ENCODE data around the gene MARCHF9.
"Not testable (repeated sequence)": the region's sequence is repeated elsewhere in the genome, so short reads cannot be mapped to it uniquely, and the experiment has no call there.

MARCHF9 gene, protein sequence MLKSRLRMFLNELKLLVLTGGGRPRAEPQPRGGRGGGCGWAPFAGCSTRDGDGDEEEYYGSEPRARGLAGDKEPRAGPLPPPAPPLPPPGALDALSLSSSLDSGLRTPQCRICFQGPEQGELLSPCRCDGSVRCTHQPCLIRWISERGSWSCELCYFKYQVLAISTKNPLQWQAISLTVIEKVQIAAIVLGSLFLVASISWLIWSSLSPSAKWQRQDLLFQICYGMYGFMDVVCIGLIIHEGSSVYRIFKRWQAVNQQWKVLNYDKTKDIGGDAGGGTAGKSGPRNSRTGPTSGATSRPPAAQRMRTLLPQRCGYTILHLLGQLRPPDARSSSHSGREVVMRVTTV
- 29.4 to 46.5 (median 36.9) reads per million in 4 donors for total RNA-seq

DNA sequence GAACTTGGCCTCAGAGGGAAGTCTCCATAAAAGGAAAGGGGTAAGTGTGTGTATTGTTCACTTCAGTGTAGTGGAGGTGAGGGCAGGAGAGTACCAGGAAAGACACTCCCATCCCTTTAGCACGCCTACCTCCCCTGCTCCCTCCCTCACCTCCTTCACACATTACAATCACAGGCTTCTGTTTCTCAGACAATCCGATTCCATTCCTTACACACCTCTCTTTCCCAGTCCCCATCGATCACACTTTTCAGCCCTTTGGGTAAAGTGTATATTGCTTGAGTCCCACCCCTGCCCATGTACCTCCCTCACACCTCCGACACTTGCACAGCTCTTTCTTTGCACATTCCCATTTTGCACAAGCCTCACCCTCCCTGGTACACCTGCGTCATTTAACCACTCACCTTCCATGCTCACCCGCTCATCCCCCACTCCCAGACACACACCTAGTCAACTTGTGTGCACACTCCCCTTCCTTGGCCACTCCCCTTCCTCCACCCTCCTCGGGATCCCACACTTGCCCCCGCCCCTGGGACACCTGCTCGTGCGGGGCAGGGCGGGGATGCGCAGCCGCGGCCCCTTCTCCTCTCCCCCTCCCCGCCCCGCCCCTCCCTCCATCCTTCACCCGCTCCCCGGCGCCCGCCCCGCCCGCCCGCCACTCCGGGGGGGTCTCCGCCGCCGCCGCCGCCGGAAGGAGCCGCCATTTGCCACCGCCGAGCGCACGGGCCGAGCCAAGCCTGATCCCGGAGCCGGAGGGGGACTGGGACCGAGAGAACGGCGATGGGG lies at the start of gene MARCHF9:
Gene MARCHF9 (plus strand): TSS at position 693 of the 783 bp plus-strand sequence. CDS start 426 bp downstream, outside the sequence.
- peak; percentile 79 to 88 (median 84) for DNase-seq

DNA sequence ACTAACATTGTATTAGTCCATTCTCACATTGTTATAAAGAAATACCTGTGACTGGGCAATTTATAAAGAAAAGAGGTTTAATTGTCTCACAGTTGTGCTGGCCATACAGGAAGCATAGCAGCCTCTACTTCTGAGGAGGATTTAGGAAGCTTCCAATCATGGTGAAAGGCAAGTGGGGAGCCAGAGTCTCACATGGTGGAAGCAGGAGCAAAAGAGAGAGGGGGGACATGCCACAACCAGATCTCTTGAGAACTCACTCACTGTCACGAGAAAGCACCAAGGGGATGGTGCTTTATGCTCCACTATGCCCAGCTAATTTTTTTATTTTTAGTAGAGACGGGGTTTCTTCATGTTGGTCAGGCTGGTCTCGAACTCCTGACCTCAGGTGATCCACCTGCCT lies 47.7 kb upstream of the MARCHF9 start:
- DNase-seq, result no peak

DNA sequence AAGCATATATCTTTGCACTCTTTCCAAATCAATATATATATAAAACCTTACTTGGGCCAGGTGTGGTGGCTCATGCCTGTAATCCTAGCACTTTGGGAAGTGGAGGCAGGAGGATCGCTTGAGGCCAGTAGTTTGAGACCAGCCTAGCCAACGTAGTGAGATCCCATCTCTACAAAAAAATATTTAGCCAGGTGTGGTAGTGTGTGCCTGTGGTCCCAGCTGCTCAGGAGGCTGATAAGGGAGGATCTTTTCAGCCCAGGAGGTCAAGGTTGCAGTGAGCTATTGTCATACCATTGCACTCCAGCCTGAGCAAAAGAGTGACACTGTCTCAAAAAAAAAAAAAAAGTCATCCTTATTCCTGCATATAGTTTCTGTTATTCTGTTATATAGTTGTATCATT lies 46.6 kb upstream of the MARCHF9 start:
- no peak for DNase-seq

DNA sequence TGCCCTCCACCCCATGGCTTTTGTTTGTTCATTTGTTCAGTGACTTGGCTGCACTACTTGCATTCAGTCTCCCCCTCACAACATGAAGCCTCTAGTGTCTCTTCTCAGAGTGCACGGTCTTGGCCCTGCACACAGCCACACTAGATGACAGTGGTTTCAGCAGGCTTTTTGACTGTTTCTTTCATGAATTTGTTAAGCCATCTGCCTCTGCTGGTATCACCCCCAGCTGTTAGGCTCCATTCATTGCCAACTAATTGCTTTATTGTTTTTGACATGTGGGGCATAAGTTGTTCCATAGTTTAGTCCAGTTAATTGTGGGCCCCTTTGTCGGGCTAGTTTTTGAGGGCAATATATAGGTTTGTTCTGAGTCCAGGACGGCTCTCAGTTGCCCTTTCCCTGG lies 42.2 kb upstream of the MARCHF9 start:
- DNase-seq, result no peak

DNA sequence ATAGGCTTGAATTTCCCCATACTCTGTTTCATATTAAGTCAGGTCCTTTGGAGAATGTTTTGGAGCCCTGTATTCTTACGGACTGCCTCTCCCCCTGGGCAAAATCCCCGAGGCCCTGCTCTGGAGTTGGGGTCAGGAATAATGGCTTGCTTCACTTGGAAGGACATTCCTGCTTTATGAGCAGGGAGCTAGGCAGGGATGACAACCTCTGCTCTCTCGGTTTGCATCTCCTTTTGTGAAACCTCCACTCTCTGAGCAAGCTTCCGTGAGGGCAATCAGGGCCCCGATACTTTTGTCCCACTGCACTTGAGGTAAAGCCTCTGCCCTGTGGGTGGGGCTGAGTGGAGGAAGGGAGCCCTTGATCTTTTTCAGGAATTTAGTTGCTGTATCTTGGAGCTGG lies 41.7 kb upstream of the MARCHF9 start:
- DNase-seq, result no peak

DNA sequence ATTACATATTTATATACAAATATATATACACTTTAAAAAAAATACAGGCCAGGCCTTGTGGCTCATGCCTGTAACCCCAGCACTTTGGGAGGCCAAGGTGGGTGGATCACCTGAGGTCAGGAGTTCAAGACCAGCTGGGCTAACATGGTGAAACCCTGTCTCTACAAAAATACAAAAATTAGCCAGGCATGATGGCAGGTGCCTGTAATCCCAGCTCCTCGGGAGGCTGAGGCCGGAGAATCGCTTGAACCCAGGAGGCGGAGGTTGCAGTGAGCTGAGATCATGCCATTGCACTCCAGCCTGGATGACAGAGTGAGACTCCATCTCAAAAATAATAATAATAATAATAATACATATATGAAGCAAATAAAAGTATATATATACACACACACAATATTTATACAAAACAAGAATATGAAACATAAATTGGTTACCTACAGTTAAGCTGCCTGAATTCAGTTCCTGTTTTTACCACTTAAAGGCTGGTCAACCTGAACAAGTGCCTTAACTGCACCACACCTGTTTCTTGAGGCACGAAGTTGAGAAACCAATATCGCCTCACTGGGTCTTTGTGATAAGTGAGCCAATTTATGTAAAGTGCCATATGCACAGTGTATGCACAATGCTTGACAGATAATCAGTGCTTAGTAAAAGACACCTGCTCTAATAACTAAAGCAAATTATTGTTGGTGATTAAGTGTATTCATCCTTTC lies 39.7 kb upstream of the MARCHF9 start:
- DNase-seq, result not testable (repeated sequence)

DNA sequence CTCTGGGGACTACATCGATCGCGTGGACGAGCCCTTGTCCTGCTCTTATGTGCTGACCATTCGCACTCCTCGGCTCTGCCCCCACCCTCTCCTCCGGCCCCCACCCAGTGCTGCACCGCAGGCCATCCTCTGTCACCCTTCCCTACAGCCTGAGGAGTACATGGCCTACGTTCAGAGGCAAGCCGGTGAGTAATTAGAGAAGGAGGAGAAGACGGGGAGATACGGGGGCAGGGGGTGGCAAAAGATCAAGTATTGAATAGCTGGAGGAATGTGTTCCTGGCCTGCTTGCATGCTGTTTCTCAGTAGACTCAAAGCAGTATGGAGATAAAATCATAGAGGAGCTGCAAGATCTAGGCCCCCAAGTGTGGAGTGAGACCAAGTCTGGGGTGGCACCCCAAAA lies 39.1 kb upstream of the MARCHF9 start:
- DNase-seq, result no peak

DNA sequence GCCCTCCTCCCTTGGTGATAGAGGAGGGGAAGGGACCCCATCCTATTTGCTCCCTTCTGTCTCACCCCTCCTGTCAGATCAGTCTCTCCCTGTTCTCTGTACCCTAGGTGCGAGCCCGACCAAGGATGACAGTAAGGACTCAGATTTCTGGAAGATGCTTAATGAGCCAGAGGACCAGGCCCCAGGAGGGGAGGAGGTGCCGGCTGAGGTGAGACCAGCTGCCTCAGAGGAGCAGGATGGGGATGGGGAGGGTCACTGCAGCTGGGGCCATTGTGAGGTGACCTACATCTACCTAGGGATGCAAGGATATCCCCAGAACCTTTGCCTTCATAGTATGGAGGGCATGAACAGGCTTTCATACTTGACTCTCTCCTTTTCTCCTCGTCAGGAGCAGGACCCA lies 38.6 kb upstream of the MARCHF9 start:
- DNase-seq, result no peak

DNA sequence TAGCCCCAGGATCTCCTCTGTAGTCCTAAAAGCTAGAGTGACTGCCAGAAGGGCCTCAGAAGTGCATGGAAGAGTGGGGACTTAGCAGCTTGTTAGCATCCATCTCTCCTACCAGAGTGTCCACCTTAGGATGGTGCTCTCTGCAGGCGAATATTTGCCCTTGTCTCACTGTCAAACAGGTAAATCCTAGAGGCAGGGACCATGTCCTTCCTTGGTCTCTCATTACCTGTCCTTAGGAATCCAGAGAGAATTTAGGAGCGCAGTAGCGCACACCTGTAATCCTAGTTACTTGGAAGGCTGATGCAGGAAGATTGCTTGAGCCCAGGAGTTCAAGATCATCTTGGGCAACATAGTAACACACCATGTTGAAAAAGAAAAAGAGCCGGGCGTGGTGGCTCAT lies 37.8 kb upstream of the MARCHF9 start:
- no peak for DNase-seq

DNA sequence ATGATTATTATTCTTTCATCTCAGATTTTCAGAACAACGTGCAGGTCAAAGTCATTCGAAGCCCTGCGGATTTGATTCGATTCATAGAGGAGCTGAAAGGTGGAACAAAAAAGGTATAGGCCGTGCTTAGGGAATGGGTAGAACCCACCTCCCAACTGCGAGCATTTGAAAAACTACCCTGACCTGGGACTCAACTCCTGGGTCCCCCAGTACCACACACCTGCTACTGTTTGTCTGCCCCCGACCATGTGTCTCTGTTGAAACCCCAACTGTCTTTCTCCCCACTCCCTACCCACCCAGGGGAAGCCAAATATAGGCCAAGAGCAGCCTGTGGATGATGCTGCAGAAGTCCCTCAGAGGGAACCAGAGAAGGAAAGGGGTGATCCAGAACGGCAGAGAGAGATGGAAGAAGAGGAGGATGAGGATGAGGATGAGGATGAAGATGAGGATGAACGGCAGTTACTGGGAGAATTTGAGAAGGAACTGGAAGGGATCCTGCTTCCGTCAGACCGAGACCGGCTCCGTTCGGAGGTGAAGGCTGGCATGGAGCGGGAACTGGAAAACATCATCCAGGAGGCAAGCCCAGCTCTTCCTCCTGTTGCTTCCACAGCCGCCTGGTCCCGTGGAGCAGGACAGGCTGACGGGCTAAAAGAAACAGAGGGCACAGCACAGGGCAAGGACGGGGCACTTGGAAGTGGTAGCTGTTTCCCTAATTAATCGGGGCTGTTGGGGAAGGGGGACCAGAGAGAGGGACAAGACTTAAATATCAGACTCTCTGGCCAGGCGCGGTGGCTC lies 36.9 kb upstream of the MARCHF9 start:
- no peak for DNase-seq

DNA sequence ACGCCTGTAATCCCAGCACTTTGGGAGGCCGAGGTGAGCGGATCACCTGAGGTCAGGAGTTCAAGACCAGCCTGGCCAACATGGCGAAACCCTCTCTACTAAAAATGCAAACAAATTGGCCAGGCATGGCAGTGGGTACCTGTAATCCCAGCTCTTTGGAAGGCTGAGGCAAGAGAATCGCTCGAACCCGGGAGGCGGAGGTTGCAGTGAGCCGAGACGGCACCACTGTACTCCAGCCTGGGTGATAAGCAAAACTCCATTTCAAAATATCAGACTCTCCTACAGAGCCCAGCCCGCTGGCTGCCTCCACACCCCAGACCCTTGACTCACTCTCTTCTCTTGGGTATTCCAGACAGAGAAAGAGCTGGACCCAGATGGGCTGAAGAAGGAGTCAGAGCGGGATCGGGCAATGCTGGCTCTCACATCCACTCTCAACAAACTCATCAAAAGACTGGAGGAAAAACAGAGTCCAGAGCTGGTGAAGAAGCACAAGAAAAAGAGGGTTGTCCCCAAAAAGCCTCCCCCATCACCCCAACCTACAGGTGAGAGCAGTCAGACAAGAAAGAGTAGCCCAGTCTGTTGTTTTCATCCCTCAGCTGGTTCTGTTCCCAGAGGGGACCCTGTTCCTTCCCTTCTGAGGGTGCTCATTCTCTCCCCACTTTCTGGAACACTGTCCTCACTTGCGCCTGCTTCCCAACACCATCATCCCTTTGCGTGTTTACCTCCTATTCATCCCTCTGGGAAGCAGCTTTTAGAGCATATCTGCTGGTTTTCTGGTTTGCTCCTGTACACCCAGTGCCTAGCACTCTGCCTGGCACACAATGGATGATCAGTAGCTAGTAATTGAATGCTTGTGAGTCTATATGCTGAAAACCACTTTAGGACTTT lies 36.0 kb upstream of the MARCHF9 start:
- no peak for DNase-seq

DNA sequence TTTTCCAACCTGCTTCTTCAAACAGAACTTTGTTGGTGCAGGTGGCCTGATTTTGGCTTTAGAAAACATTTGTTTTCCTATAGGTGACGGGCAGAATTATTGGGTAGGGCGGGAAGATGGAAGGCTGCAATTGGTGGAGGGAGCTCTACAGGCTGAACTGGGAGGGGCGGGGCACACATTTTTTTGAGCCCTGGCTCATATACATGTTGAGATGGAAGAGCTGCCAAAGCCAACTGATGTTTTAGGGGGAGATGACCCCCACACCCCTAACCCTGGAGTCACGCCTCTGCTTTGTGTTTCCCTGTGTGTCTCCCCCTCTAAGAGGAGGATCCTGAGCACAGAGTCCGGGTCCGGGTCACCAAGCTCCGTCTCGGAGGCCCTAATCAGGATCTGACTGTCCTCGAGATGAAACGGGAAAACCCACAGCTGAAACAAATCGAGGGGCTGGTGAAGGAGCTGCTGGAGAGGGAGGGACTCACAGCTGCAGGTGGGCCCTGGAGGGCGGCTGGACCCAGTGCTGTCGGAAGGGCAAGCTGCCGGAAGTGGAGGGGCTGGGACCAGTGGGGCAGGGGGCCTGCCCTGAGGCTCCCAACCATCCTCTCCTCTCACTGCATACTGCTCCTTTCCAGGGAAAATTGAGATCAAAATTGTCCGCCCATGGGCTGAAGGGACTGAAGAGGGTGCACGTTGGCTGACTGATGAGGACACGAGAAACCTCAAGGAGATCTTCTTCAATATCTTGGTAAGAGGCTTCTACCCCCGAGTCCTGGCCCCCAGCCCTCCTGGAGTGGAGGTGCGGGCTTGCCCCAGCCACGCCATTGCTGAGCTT lies 34.9 kb upstream of the MARCHF9 start:
- DNase-seq, result no peak

DNA sequence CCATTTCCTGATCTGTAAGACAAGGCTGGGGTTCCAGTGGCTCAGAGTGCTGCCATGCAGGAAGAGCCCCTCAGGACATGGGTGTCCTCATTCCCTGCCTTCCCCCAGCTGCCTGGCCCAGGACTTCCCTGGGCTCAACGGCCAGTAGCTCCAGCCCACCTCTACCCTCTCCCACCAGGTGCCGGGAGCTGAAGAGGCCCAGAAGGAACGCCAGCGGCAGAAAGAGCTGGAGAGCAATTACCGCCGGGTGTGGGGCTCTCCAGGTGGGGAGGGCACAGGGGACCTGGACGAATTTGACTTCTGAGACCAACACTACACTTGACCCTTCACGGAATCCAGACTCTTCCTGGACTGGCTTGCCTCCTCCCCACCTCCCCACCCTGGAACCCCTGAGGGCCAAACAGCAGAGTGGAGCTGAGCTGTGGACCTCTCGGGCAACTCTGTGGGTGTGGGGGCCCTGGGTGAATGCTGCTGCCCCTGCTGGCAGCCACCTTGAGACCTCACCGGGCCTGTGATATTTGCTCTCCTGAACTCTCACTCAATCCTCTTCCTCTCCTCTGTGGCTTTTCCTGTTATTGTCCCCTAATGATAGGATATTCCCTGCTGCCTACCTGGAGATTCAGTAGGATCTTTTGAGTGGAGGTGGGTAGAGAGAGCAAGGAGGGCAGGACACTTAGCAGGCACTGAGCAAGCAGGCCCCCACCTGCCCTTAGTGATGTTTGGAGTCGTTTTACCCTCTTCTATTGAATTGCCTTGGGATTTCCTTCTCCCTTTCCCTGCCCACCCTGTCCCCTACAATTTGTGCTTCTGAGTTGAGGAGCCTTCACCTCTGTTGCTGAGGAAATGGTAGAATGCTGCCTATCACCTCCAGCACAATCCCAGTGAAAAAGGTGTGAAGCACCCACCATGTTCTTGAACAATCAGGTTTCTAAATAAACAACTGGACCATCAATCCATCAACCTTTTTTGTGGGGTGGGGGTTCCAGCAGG lies 34.0 kb upstream of the MARCHF9 start:
- DNase-seq, result no peak

DNA sequence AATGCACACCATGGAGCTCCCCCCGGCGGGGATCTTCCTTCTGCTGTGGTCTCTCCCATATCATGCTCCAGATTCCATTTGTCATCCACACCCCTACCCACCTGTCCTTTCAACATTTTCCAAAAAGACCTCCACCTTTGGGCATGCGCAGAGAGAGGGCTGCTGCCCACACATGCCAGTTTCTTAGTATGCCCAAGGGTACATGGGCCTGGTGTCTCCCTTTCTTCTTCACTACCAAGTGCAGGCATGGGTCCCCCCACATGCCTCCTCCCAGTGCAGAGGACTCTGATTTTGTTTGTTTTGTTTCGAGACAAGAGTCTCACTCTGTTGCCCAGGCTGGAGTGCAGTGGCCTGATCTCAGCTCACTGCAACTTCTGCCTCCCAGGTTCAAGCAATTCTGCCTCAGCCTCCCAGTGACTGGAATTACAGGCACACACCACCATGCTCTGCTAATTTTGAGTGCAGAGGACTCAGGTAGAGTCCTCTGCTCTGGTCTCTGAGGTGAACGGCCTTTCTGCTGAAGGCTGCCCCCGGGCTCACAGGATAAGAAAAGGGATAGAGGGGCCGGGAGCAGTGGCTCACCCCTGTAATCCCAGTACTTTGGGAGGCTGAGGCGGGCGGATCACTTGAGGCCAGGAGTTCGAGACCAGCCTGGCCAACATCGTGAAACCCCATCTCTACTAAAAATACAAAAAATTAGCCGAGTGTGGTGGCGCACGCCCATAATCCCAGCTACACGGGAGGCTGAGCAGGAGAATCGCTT lies 32.9 kb upstream of the MARCHF9 start:
- DNase-seq, result not testable (repeated sequence)

DNA sequence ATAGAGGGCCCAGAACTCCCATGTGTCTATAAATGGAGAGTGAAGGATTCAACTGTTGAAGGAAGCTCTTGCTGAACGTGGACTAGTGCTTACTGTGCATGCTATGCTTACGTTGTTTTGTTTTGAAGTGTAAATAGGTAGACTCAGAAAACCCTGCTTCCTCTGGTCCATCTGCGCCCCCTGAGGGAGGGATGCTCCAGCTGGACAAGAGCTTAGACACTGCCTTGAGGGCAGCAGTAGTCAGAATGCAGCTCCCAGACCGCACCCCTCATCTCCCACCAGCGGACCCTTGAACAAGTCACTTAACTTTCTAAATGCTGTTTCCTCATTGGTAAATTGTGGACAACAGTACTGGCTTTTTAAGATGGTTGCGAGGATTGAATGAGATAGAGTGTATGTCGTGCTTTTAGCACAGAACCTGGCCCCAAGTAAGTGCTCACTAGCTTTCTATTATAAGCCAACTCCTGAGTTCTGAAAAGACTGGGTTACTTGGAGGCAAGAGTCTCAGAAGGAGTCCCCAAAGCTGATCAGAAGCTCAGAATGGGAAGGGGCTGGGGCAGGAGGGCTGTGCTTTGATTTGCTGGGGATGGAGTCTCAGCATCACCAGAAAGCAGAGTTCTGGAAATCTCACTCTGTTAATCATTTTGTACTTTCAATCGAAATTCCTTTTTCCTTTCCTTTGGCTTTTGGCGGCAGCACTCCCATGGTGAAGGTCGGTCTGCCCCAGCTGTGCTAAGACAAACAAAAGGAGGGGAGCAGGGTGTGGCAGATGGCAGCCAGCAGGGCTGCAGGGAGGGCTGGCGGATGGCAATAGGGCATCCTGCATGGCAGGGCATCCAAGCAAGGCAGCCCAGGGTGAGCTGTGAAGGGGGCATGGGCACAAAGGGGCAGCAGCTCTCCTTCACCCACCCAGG lies 31.9 kb upstream of the MARCHF9 start:
- DNase-seq, result no peak

DNA sequence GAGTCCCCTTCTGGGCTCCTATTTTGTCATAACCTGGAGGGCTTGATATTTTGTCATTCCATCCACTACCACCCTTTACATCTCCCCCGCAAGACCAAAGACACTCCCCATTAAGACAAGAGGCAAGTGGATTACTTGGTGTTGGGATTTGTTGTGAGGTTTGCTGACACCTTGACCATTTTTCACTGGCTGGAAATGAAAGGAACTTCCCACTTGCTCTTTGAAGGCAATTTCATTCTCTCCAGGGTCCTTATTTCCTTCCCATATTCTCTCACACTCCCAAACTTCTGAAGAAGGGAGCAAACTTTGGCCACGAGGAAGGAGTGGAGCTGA lies 31.3 kb upstream of the MARCHF9 start:
- no peak for DNase-seq
